Heart left ventricle (tissue), 13 donors: Measurements from ENCODE around the gene KHDRBS1.

ENCODE experiments used
- POLR2A ChIP-seq, 2 donors: fragments of 450-650 bp; IDR thresholded peaks; one replicate each; pipeline ENCODE4 v1.6.1; 2017; ENCODE audit warnings: antibody characterized with exemption in 2 of 2, mild to moderate bottlenecking in 2 of 2, moderate library complexity in 2 of 2
- TF ChIP-seq, protein P1 (sequence below), 12 donors: fragments of 200-600 bp; sonication (generic) in 4 of 12; IDR thresholded peaks; one replicate each; pipeline versions ENCODE4 v1.5.0 to v1.8.0; 2018 to 2022; ENCODE audit warnings: antibody characterized with exemption in 12 of 12, mild to moderate bottlenecking in 5 of 12
- donor health status: ischemic (EF 13 %, LVEDD 7.1; RV severe dilation, severe dysfunction).
- donor health status: DM: no; HTN: yes; CAD: no.
- donor health status: DM: no; HTN: no; CAD: no.
- donor health status: ischemic (EF 25% LVEDD 6.9; RV normal size, moderate dysfunction).
- donor health status: ischemic (EF 25% LVEDD 5.7; RV mildly dilated, moderate dysfunction).
- donor health status: ischemic (EF 35%, LVEDD 5.7; RV mildly dilated, moderate dysfunction).
- donor health status: nonischemic (EF 11% LVEDD 7.7; RV severe dilation, severe dysfunction).
- donor health status: DM: yes; HTN: yes; CAD: no.
- donor health status: PGD.
- donor health status: ischemic (EF 29% LVEDD 5.4; RV normal size, mild dysfunction).
- donor health status: nonischemic (EF 23%, LVEDD 6.1; RV moderate dilation, normal function).

DNA sequence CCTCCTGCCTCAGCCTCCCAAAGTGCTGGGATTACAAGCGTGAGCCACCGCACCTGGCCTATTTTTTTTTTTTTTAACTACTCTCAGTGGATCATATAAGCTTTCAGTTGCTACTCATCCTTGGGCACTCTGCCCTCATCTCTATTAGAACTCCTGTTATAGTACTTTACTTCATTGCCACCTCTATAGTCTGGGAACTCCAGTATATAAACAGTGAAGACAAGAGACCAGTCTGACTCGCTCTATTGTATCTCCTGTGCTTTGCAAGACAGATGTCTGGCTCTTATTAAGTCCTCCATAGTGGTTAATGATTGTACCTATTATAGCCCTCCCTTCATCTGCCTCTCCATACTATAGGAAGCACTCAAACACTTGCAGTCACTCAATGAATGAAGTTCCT is 15.1 kb downstream of the KHDRBS1 start:
- TF ChIP-seq POLR2A (IDR thresholded peaks at IDR 0.05): no peak
- TF ChIP-seq, protein P1, sequence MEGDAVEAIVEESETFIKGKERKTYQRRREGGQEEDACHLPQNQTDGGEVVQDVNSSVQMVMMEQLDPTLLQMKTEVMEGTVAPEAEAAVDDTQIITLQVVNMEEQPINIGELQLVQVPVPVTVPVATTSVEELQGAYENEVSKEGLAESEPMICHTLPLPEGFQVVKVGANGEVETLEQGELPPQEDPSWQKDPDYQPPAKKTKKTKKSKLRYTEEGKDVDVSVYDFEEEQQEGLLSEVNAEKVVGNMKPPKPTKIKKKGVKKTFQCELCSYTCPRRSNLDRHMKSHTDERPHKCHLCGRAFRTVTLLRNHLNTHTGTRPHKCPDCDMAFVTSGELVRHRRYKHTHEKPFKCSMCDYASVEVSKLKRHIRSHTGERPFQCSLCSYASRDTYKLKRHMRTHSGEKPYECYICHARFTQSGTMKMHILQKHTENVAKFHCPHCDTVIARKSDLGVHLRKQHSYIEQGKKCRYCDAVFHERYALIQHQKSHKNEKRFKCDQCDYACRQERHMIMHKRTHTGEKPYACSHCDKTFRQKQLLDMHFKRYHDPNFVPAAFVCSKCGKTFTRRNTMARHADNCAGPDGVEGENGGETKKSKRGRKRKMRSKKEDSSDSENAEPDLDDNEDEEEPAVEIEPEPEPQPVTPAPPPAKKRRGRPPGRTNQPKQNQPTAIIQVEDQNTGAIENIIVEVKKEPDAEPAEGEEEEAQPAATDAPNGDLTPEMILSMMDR (IDR thresholded peaks at IDR 0.05): no peak
